HepG2 (cell line): ENCODE measurements around the gene TRIM66.

Experiments used
- EEA1 ChIP-seq: sonication (generic); formaldehyde crosslinking; IDR thresholded peaks from 2 replicates; pipeline ENCODE4 v1.5.1; 2020; ENCODE audit warnings: mild to moderate bottlenecking, missing genetic modification reagents, borderline replicate concordance
- GABPA ChIP-seq, 2 experiments: IDR thresholded peaks; 2 replicates each; pipeline ENCODE4 v1.6.1; 2011 to 2016; ENCODE audit warnings: low read depth in 2 of 2, low read length in 1 of 2, missing biosample characterization in 1 of 2, missing genetic modification characterization in 1 of 2
- HNF1B ChIP-seq: sonication (generic); formaldehyde crosslinking; IDR thresholded peaks from 2 replicates; pipeline ENCODE4 v1.5.1; 2020; ENCODE audit warnings: mild to moderate bottlenecking, moderate library complexity, missing genetic modification reagents
- SP1 ChIP-seq, 2 experiments: fragments of 450-650 bp in 1 of 2; sonication (generic) in 1 of 2; formaldehyde crosslinking in 1 of 2; IDR thresholded peaks; 2 replicates each; pipeline versions ENCODE4 v1.4.0 to v1.6.1; 2016 to 2020; ENCODE audit warnings: missing genetic modification reagents in 1 of 2
- STAG1 ChIP-seq: sonication (generic); formaldehyde crosslinking; IDR thresholded peaks from 2 replicates; pipeline ENCODE4 v1.4.0; 2020; ENCODE audit warnings: missing genetic modification reagents
- TARDBP ChIP-seq: sonication (generic); formaldehyde crosslinking; IDR thresholded peaks from 2 replicates; pipeline ENCODE4 v1.8.0; 2022; ENCODE audit warnings: mild to moderate bottlenecking, missing genetic modification reagents
- ZNF354B ChIP-seq: sonication (generic); formaldehyde crosslinking; IDR thresholded peaks from 2 replicates; pipeline ENCODE4 v1.8.0; 2022; ENCODE audit warnings: mild to moderate bottlenecking, missing genetic modification reagents
- ZNF703 ChIP-seq: sonication (generic); formaldehyde crosslinking; IDR thresholded peaks from 2 replicates; pipeline ENCODE4 v1.5.1; 2020; ENCODE audit warnings: missing genetic modification reagents, mild to moderate bottlenecking, moderate library complexity, borderline replicate concordance
- TF ChIP-seq, protein P1 (sequence below): sonication (generic); formaldehyde crosslinking; IDR thresholded peaks from 2 replicates; pipeline ENCODE4 v1.5.0; 2020; ENCODE audit warnings: mild to moderate bottlenecking, missing genetic modification reagents, moderate library complexity
- TF ChIP-seq, protein P2 (sequence below): sonication (generic); formaldehyde crosslinking; IDR thresholded peaks from 2 replicates; pipeline ENCODE4 v1.4.0; 2020; ENCODE audit warnings: mild to moderate bottlenecking, missing genetic modification reagents

- TF ChIP-seq SP1 (IDR thresholded peaks at IDR 0.05) (no peak), SP1 (CRISPR knock-in tag; IDR thresholded peaks at IDR 0.05) (no peak), ZNF703 (CRISPR knock-in tag) (no peak), EEA1 (CRISPR knock-in tag) (no peak), HNF1B (CRISPR knock-in tag) (no peak), TARDBP (CRISPR knock-in tag) (no peak), STAG1 (CRISPR knock-in tag) (no peak), GABPA (IDR thresholded peaks at IDR 0.05; ENCODE audit: low read depth, low read length) (no peak), GABPA (CRISPR knock-in tag; IDR thresholded peaks at IDR 0.05; ENCODE audit: low read depth) (no peak), ZNF354B (CRISPR knock-in tag) (no peak)
- TF ChIP-seq, protein P1, sequence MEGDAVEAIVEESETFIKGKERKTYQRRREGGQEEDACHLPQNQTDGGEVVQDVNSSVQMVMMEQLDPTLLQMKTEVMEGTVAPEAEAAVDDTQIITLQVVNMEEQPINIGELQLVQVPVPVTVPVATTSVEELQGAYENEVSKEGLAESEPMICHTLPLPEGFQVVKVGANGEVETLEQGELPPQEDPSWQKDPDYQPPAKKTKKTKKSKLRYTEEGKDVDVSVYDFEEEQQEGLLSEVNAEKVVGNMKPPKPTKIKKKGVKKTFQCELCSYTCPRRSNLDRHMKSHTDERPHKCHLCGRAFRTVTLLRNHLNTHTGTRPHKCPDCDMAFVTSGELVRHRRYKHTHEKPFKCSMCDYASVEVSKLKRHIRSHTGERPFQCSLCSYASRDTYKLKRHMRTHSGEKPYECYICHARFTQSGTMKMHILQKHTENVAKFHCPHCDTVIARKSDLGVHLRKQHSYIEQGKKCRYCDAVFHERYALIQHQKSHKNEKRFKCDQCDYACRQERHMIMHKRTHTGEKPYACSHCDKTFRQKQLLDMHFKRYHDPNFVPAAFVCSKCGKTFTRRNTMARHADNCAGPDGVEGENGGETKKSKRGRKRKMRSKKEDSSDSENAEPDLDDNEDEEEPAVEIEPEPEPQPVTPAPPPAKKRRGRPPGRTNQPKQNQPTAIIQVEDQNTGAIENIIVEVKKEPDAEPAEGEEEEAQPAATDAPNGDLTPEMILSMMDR (CRISPR knock-in tag) = no peak
- TF ChIP-seq, protein P2, sequence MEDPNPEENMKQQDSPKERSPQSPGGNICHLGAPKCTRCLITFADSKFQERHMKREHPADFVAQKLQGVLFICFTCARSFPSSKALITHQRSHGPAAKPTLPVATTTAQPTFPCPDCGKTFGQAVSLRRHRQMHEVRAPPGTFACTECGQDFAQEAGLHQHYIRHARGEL (CRISPR knock-in tag) = no peak
Observed at GRCh38 chr11:8689726-8690255, 7.3 kb upstream of the TRIM66 start.
